HG03025 (cell line): Measurements from ENCODE around the gene ARHGAP22.

Experiments
- ATAC-seq: cut with Tn5 transposase; IDR thresholded peaks from one replicate; pipeline ENCODE4 v1.9.1; 2021; ENCODE audit warnings: mild to moderate bottlenecking, moderate library complexity; ENCODE audit not compliant: unreplicated experiment, low FRiP score

Gene ARHGAP22

DNA sequence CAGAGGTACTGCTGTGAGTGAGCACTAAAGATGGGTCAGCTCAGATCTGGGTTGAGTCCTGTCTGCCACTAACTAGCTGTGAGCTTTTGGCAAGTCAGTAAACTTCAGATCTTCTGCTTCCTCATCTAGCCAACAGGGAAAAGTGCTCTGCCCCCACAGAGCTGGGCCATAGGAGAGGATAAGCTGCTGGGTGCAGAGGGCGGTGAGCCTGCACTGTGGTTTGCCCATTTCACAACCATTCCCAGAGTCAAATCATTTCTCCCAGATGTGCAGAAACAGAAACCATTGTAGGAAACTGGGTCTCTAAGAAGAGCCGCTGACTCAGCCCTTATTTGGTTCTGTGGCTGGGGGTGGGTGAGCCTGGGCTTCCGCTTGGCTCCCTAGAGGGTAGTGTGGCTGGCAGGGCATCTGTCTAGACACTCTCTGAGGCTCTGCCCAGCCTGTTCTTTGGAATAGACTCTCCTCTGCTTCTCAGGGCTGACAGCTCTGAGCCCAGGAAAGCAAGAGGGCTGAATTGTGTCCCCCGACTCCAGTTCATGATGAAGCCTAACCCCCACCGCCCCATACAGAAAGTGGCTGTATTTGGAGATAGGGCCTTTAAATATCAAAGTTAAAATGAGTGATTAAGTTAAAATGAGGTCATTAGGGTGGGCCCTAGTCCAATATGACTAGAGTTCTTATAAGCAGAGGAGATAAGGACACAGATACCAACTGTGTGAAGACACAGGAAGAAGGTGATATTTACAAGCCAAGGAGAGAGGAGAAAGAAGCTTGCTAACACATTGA lies 29.5 kb upstream of the ARHGAP22 start:
- peak; percentile 85 for ATAC-seq

DNA sequence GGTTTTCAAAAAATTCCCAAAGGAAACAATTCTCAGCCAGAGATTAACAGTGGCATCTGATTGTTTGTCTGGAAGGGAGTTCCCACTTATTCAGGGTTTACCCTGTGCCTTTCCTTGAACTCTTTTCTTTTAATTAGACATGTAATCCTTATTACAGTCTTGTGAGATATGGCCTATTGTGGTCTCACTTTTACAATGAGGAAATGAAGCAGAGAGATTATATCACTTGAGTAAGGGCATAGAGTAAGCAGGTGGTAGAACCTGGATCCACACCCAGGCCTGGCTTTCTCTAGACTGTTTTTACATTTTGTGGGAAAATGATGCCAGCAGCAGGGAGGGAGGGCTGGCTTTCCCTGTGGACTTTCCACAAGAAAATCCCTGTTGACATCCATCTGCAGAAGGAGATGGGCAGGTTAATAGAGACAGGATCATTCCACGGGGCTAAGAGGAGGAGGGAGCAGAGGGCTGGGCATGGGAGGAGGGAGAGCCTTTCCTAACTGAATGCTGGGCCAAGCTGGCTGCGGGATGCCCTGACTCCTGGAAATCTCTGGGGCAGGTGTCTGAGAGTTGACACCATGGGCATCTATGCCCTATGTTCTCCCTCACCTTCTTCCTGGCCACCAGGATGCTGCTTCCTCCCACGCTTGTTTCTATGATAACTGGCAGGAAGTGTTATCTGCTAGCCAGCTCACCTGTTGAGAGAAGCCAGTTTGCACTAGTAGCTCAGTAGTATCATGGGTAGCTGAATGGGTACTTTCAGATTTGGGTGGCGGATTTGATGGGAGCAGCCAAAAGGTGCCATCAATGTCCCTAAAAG lies 28.7 kb upstream of the ARHGAP22 start:
- peak; percentile 29 for ATAC-seq

DNA sequence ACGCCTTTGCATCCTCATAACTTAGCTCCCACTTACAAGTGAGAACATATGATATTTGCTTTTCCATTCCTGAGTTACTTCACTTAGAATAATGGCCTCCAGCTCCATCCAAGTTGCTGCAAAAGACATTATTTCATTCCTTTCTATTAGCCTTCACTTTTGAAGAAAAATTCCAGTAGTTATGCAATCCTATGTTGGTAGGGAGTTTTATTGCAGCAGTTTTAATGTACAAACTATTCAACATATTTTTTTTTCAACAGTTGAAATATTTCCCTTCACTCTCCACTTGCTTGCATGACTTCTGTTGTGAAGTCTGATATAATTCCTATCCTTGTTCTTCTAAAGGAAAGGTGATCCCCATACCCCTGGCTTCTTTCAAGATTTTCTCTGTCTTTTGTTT lies 27.3 kb upstream of the ARHGAP22 start:
- ATAC-seq, result no peak

DNA sequence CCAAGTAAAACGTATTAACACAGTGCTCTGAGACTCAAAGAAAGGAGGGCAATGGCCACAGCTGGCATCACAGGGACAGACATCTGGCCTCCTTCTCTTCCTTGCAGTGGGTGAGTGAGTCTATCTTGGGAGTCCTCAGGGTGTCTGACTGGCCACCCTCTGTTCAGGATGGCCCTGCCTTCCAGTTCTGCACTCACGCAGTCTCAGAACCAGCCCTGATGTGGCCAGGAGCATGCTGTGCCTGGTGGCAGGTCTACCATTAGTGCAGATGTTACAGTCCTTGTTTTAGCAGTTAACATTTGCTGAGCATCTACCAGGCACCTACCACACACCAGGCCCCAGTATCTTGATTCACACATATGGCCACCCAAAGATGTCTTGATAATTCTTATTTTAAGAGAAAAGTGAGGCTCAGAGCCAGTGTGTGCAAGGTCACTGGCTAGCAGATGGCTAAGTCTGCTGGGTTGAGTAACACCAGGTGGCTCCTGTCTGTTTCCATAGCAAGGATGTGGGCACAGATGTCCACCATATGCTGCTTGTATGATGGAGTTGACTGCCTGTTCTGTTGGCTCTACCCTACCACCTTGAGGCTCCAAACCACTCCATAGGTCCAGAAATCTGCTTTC lies 23.2 kb upstream of the ARHGAP22 start:
- no peak for ATAC-seq

DNA sequence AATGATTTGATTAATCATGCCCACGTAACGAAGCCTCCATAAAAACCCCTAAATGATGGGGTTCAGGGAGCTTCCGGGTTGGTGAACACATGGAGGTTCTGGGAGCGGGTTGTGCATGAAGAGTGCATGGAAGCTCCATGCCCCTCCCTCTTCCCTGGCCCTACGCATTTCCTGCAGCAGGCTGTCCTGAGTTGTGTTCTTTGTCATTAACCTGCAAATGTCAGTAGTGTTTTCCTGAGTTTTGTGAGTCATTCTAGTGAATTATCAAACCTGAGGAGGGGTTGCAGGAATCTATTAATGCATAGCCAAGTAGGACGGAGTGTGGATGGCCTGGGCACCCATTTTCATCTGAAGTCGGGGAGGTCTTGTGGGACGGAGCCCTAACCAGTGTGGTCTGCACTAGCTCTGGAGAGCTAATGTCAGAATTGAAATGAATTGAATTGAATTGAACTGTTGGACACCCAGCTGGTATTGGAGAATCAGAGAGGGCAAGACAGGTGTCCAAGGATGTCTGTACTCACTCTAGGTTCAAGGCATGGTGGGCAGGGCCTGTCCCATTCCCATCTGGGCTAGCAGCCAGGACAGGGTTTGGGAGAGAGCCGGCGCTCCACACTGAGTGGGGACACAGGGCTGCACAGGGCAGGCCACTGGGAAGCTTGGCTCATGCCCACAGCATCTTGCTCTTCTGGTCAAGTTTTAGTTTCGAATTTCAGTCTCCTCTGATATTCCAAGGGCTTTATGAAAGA lies 22.3 kb upstream of the ARHGAP22 start:
- ATAC-seq, result no peak

DNA sequence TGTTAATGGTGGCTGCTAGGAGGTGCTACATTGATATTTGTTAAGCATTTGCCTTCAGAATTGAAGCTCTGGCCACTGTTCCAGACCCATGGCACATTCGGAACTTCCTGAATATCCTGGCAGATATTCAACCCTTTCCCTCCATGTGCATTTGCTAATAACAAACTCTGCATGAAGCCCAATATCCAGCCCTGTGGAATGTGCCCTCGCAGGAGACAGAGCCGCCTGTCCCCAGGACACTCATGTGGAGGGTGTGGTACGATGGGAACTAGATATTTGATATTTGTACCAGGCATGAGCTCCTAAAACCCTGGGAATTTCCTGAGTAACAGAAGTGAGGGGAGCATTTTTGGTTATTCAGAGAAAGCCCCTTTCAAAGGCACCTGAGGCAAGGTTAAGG lies 21.6 kb upstream of the ARHGAP22 start:
- ATAC-seq, result no peak

DNA sequence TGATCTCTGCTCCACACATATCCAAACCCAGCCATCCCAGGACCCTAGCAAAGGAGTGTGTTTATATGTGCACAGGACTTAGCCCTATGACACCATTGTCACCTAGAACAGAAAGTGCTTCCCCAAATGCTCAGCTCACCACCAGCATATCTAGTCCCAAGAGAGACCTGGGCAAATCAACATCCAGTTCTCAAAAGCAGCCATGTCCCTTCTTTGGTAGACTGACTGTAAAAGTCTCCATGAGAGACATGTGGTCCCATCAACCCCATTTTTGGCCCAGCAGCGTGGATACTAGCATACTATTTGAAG lies 20.9 kb upstream of the ARHGAP22 start:
- ATAC-seq, result no peak

DNA sequence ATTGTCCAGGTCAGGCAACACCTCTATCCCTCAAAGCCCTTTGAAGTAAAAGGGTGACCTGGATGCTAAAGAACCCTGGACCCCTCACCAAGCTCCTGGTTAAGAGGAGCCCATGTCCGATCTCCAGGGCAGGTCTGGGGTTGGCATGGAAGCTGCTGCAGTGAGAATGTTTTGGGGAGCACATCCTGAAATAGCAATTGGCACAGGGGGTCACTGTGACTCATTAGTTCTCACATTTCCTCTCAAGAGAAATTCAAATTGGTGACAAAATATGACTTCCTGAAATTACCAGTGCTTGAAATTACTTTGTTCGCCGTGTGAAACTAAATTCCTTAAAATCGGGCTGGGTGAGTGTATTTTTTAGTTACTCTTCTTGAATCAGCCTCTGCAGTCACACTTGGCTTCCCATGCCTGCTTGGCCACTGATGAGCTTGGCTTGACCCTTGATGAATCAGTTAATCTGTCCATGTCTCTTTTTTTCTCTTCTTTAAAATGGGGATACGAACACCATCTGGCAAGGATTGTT lies 18.8 kb upstream of the ARHGAP22 start:
- no peak for ATAC-seq

DNA sequence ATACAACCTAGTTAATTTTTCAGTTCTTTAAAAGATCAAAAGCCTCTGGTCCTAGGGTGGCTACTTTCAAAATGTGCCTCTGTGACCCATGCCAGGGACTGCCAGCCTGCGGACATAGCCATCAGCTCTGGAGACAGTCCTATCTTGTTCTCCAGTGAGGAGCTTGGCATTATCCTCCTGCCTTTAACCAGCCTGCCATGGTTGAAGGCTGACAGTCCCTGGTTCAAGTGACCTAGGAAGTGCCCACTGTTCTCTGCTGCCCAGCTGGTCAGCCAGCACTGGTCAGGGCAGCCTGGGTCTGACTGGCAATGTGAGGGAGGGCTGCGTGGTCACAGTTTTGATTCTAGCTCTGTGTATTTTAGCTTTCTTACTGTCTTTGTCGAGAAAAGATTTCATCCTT lies 18.1 kb upstream of the ARHGAP22 start:
- ATAC-seq, result no peak

DNA sequence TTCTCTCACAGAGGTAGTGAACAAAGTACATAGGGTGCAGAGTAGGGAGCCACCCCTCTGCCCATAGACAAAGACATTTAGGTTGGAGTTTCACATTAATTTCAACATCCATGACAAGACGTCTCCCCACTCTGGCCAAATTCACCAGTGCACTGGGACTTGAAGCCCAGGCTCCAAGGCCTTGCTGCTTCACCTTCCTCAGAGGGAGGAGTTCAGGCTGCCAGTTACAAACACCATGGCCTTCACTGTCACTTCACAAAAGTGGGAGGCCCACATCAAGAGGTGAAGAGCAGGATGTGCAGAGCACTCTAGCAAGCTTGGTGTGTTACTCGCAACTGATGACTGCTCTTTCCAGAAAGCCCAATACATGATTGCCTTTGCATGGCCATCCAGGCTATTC lies 15.8 kb upstream of the ARHGAP22 start:
- no peak for ATAC-seq

DNA sequence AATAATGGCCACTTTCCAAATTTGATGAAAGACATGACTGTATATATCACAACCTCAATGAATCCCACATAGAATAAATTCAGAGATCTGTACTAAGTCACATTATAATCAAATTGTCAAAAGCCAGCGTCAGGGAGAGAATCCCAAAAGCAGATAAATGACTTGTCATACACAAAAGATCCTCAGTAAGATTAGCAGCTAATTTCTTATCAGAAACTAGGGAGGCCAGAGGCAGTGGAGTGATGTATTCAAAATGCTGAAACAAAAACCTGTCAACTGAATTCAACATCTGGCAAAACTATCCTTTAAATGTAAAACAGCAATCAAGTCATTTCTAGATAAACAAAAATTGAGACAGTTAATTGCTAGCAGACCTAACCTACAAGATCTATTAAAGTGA lies 11.6 kb upstream of the ARHGAP22 start:
- ATAC-seq, result no peak

DNA sequence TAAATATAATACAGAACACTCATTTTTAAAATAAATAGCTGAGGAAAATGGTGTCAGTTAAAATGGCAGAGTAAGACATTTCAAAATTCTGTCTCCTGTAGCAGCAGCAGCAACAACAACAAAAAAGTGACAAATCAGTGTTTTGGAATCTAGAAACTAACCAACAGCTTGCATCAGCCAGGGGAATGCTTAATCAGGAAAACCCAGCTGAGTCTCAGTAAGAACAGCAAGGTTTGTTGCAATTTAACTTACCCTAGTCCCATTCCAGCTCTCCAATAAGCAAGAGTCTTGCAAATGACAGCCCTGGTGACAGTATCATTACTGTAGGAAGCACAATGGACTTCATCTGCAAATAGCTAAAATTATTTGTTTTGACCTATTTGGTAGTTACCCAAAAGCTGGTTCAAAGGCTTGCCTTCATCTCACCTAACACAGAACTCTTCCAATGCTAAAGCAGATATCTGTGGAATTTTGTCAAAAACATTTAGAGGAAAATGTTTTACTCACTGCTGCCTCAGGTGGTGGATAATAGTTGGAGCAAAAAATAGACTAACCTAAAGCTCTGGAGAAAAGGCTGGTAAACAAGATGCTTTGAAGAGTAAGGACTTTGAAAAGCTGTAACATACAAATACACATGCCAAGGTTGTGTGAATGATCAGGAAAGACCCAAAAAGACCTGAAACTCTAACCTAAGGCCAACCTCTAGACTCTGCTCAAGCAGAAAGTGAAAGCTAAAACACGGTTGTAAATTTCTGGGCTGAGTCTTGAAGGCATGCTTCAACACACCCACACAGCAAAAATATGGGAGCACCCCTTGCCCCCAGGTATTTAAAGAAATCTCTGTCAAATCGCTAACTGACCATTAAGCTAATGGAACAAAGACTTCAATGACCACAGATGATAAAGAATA lies 9.9 kb upstream of the ARHGAP22 start:
- no peak for ATAC-seq

DNA sequence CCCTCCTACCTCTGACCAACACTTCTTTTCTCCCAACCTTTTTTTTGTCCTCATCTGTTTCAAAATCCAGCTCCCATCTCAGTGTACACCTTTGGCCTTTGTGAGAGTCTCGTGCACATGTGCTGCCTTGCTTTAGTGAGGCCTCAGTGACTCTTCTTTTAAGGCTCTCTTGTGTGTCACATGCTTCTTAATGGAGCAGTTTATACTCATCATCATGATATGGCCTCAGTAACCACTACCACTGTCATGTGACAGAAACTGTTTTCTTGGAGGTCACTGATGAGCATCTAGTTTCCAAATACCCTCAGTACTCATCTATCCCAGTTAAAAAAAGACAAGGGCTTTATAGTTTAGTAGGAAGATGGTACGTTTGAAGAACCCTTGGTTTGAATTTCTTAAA lies 8.1 kb upstream of the ARHGAP22 start:
- no peak for ATAC-seq

DNA sequence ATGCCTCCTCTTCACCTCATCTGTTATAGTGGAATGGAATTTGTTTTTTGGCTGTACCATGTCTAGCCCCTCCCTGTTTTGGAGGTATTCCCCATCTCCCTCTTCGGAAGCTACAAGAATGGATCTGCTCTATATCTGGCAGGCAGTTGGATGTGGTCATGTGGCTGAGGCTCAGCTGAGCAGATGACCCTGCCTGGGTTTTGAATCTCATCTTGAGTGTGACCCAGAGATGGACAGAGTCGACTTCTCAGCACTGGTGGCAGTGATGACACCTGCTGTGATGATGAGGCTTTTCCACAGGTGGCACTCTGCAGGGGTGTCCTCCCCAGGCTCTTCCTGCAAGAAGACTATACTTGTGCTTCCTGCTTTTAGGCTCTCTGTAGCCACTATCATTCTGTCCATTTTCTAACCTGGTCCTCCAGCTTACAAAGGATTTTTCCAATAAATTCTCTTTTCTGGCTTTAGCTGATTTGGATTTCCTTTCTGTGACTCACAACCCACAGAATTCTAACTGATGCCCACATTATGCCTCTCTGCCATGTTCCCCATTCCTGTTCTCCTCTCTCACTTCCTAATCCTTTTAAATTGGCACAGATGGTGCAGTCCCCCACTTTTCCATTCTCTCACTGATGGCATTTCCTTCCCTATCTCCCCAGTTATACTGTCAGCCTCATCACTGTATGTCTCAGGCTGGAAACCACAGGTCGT lies 7.5 kb upstream of the ARHGAP22 start:
- no peak for ATAC-seq

DNA sequence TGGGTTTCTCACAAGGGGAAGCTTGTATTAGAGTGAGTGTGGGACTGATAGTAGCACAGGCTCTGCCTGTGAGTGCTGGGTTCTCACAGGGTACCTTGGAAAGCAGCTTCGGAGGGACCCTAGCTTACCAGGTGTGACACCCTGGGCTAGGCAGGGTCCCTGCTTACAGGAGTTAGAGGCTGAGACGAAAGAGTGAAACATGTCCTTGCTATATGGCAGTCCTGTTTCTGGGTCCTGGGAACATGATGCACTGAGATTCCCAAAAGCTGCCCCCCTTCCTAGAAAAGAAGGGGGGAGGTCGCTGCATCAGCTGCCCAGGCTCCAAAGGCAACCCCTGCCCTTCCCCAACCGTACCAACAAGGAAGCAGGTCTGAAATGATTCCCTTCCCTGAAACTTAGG lies 6.3 kb upstream of the ARHGAP22 start:
- no peak for ATAC-seq

DNA sequence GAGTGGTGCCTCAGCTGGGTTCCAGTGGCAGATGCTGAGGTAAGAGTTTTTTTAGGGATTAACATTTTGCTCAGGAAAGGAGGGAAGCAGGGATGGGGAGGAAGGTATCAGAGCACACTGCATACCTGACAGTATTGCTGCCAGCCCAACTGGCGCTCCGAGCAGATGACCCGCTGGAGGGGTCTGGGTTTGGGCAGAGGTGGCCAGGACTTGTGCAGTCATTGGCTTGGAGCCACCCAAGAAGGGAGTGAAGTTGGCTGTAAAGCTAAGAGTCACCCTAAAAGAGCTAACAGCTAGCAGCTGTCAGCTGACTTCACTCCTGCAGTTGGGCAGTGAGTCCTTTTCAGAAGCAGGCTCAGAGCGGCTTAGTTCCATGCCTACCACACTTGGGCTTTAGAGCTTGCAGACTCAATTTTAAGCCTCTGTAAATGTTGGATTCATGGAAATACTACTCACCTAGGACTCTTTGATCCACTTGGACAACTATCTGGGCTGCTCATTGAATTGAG lies 5.8 kb upstream of the ARHGAP22 start:
- no peak for ATAC-seq

DNA sequence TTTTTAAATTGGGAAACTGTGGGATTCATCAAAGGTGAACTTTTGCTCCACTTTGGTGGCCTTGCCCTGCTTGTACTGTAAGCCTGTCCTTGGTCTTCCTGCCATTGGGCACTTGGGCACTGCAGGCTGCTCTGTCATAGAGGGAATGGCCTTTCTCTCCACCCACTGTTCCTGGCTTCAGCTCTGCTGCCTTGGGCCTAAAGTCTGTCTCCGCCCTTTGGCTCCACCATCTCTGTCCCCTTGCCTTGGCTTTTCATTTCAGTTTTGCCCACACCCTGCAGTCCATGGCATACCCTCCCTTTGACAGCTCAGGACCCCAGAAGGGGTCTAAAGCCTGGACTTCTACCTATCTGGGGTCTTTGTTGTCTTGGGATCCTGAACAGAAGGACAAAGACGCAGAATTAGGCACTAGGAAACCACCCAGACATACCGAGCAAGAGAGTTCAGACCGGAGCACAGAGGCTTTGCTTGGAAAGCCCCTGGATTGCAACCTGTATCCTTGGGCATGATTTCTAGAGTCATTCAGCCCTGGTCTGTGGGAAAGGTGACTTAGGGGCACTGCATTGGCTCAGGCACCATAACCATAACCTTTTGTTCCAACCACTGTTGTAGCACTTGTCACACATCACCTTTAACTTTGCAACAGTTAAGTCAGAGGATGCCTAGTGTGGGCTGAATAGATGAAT lies 5.2 kb upstream of the ARHGAP22 start:
- no peak for ATAC-seq

DNA sequence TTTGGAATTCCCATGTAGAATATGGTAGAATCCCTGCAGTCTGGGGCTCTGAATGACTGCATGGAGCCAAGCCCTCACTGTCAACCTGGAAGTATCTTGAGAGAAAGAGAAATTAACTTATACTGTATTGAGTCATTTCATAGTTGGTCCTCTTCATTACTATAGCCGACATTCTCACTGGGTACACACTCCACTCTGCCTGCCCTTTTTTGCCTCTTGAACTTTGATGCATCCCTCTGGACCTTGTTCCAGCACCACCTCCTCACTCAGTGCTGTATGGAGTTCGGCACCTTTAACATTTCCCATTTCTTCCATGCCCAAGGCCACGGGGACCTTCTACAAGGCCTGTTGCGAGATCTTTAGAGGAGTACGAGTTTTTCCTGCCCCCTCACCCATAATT lies 4.6 kb upstream of the ARHGAP22 start:
- ATAC-seq, result no peak
